ENCODE data around the gene PPFIA2. TPM values are rescaled to one million over a fixed set of nuclear protein-coding genes. Genes with fewer than 3 reads are reported as not detected.

The PPFIA2 gene
- total RNA-seq, 1 donor from 2014 or later, result not detected

- Mint-ChIP-seq H3K4me3 (no peak overlapping the region), H3K4me1 (no peaks in the 10 kb centered on the region), H3K9me3 (no peaks in the 10 kb centered on the region), H3K36me3 (ENCODE audit: low read depth) (no peaks in the 10 kb centered on the region), H3K27ac (no peak overlapping the region), H3K27me3 (no peaks in the 10 kb centered on the region)
- ATAC-seq (ENCODE audit: low read depth), result no peak
- DNase-seq, result no peak
- CTCF ChIA-PET, result interaction anchor here (0.7 kb wide), 1 partner anchor 703 kb away, joined by 3 read pairs; no protein-coding TSS in a partner anchor
- intact Hi-C loops (cut with micrococcal nuclease), result no loop called here
- TF ChIP-seq CTCF (IDR thresholded peaks at IDR 0.05), result no peak
- POLR2A ChIA-PET, result no interaction called here
Measured at GRCh38 chr12:81541121-81541520, 218.0 kb downstream of the PPFIA2 start.

- Mint-ChIP-seq H3K9me3 (peaks cover 3% of the 10 kb centered on the region), H3K36me3 (ENCODE audit: low read depth) (no peaks in the 10 kb centered on the region), H3K4me1 (no peaks in the 10 kb centered on the region), H3K27me3 (no peaks in the 10 kb centered on the region), H3K27ac (no peak overlapping the region), H3K4me3 (no peak overlapping the region)
- ATAC-seq (ENCODE audit: low read depth) (no peak), DNase-seq (no peak)
- ChIA-PET POLR2A (no interaction called here), CTCF (no interaction called here)
- TF ChIP-seq CTCF (IDR thresholded peaks at IDR 0.05), result no peak
- intact Hi-C loops (cut with micrococcal nuclease), result no loop called here
Measured at GRCh38 chr12:81539279-81539678, 219.9 kb downstream of the PPFIA2 start.

- H3K27ac Mint-ChIP-seq, result no peak overlapping the region
- H3K36me3 Mint-ChIP-seq (ENCODE audit: low read depth), result no peaks in the 10 kb centered on the region
- no peaks in the 10 kb centered on the region for H3K27me3 Mint-ChIP-seq
- DNase-seq (no peak), ATAC-seq (ENCODE audit: low read depth) (no peak)
- no peak for TF ChIP-seq CTCF (IDR thresholded peaks at IDR 0.05)
- no peaks in the 10 kb centered on the region for H3K4me1 Mint-ChIP-seq
- H3K4me3 Mint-ChIP-seq, result no peak overlapping the region
- intact Hi-C loops (cut with micrococcal nuclease), result no loop called here
- CTCF ChIA-PET, result no interaction called here
- H3K9me3 Mint-ChIP-seq, result peaks cover 3% of the 10 kb centered on the region
- POLR2A ChIA-PET, result no interaction called here
Measured at GRCh38 chr12:81533054-81533453, 226.1 kb downstream of the PPFIA2 start.

GRCh38 chr12:81530352-81530751, 228.8 kb downstream of the PPFIA2 start:
- no peaks in the 10 kb centered on the region for H3K36me3 Mint-ChIP-seq (ENCODE audit: low read depth)
- POLR2A ChIA-PET, result no interaction called here
- intact Hi-C loops (cut with micrococcal nuclease), result no loop called here

More at GRCh38 chr12:81530352-81530751, 228.8 kb downstream of the PPFIA2 start:
- TF ChIP-seq CTCF (IDR thresholded peaks at IDR 0.05), result no peak
- Mint-ChIP-seq H3K4me1 (no peaks in the 10 kb centered on the region), H3K4me3 (no peak overlapping the region), H3K27ac (no peak overlapping the region), H3K9me3 (peaks cover under 1% of the 10 kb centered on the region), H3K27me3 (no peaks in the 10 kb centered on the region)
- CTCF ChIA-PET, result no interaction called here
- DNase-seq, result no peak
- ATAC-seq (ENCODE audit: low read depth), result no peak

All from activated B cell treated with CpG ODN at 0.5 μM for 24 hours (primary cell).